HL-60 (cell line): Measurements from ENCODE around the gene DCAF11.

Experiments
- GABPA ChIP-seq: IDR thresholded peaks from 2 replicates; pipeline ENCODE4 v1.6.1; 2012; ENCODE audit warnings: low read depth
- POLR2AphosphoS5 ChIP-seq: IDR thresholded peaks from 2 replicates; pipeline ENCODE4 v1.6.1; 2012; ENCODE audit warnings: low read depth
- REST ChIP-seq: IDR thresholded peaks from 2 replicates; pipeline ENCODE4 v1.6.1; 2012; ENCODE audit warnings: low read depth; ENCODE audit not compliant: insufficient replicate concordance
- SPI1 ChIP-seq: IDR thresholded peaks from 2 replicates; pipeline ENCODE4 v1.6.1; 2012; ENCODE audit warnings: low read depth, mild to moderate bottlenecking, borderline replicate concordance
- TF ChIP-seq, protein P1 (sequence below): IDR thresholded peaks from one replicate; pipeline ENCODE4 v1.5.1; 2011; ENCODE audit warnings: low read length, control low read depth, inconsistent platforms; ENCODE audit not compliant: insufficient read depth

DNA sequence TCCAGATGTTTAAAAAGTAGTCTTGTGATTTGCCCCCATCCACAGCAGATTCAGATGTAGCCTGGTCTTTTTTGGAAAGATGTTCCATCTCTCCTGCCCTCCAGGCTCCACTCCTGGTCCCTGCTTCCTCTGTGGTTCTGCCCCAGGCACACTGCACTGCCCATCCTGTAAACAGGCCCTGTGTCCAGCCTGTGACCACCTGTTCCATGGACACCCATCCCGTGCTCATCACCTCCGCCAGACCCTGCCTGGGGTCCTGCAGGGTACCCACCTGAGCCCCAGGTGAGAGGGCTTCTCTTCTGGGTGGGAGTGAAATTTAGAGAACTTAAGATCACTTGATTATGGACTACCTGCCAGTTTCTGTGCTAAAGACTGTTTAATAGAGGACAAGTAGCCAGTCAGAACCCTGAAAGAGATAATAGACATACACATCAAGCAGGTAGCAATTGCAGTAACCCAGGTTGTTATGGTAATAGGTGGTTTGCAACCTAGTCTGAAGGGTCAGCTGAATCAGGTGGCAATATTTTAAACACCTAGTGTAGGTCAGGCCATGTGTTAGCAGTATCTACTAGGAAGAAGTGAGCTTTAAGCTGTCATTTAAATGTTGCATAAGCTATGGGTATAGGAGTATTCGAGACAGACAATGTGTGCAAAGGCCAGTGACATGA, 34.9 kb downstream of the DCAF11 start:
- TF ChIP-seq, protein P1, sequence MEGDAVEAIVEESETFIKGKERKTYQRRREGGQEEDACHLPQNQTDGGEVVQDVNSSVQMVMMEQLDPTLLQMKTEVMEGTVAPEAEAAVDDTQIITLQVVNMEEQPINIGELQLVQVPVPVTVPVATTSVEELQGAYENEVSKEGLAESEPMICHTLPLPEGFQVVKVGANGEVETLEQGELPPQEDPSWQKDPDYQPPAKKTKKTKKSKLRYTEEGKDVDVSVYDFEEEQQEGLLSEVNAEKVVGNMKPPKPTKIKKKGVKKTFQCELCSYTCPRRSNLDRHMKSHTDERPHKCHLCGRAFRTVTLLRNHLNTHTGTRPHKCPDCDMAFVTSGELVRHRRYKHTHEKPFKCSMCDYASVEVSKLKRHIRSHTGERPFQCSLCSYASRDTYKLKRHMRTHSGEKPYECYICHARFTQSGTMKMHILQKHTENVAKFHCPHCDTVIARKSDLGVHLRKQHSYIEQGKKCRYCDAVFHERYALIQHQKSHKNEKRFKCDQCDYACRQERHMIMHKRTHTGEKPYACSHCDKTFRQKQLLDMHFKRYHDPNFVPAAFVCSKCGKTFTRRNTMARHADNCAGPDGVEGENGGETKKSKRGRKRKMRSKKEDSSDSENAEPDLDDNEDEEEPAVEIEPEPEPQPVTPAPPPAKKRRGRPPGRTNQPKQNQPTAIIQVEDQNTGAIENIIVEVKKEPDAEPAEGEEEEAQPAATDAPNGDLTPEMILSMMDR = no peak
- TF ChIP-seq POLR2AphosphoS5 = no peak
- TF ChIP-seq GABPA = no peak
- TF ChIP-seq REST = no peak
- no peak for TF ChIP-seq SPI1
